Amniotic stem cell (primary cell): ENCODE results near the gene SHC1.

Experiments
- DNase-seq: peaks from one replicate; lab custom pipeline; 2025; lab: John Stamatoyannopoulos, UW

SHC1 gene

DNA sequence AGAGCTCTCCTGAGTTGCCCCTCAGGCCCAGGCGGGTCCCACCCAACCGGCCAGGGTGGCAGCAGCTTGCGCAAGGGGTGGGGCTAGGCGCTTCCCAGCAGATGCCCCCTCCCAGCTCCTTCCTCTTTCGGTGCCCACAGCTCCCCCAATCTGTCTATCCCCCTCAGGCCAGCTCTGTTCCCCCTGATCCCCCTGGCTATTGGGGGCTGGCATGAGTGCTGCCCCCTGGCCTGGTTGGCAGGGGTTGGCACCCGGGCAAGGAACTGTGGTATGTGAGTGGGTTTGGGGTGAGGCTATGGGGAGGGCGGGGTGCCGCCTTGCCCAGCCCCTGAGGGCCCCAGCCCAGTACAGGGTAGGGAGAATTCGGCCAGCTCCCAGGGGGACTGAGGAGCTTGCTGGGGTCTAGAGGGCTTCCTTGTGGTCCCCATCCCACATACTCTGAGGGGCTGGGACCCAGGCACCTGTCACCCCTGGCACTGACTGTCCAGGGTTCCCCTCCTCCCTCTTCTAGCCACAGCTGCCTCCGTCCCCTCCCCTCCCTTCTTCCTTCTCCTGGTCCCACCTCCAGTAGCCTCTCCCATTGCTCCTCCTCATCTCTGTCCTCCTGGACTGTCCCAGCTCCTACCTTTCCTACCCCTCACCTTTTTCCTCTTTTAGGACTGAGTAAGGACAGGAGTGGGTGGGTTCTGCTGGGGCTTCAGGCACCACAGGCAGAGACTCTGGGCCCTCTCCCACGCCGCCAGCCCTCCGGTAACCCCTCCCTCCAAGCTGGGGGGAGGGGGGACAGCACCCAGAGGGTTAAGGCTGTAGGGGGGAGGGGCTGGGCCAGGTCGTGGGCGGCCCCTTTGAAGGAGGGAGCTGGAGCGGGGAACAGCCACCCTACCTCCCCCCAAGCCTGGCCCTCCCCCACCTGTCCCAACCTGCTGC is 37.7 kb upstream of the SHC1 start:
- DNase-seq: no peak

GRCh38 chr1:155007251-155007828 is 36.8 kb upstream of the SHC1 start:
- no peak for DNase-seq

DNA sequence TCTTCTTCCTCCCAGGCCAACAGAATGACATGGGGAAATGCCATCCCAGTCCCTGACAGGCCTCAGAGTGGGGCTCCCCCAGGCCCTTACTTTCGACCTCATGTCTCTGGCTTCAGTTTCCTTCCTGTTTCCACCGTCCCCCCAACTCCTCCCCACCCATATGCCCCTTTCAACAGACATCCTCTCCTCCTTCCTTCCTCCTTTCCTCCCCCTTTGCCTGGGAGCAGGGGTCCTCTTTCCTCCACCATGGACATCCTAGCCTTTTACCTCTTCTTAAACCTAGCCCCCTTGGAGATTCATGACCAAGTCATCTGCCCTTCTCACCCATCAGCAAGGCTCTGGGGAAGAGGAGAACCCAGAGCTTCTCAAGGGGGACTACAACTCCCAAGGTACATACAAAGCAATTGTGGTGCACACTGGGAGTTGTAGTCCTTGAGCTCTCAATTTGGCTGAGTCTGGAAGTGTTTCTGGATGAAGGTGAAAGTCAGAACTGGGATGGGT is 36.1 kb upstream of the SHC1 start:
- no peak for DNase-seq

GRCh38 chr1:155005076-155006011 is 34.8 kb upstream of the SHC1 start:
- no peak for DNase-seq

DNA sequence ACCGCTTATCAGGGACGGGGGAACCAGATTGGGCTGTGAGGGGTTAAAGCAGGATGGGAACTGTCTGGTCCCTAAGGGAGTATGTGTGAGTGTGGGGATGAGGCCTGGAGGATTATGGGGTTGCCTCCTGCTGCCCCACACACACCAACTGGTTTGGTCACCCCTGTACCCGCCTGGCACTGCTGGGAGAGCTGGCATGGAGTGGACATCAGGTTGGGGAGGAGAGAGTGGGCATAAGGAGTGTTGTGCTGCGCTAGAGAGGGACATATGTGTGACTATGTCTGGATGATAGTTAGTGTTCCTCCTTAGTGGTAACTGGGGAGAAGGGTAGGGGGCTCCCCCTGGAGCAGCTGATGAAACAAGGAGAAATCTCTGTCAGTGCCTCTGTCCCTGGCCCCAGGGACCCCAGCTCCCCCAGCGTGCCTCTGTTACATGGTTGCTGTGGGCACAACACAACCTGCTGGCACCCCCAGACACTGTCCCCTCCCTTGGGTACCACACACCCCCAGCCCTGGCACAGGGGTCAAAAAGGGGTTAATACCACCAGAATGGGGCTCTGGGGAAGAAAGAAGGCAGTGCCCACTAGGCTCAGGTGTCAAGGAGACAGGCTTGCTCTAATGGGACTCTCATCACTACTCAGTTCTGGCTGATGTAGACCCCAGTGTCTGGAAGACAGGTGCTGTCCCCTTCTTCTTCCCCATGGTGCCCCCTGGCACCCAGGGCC is 34.0 kb upstream of the SHC1 start:
- no peak for DNase-seq

GRCh38 chr1:155003766-155004351 is 33.3 kb upstream of the SHC1 start:
- peak; percentile 21 for DNase-seq

DNA sequence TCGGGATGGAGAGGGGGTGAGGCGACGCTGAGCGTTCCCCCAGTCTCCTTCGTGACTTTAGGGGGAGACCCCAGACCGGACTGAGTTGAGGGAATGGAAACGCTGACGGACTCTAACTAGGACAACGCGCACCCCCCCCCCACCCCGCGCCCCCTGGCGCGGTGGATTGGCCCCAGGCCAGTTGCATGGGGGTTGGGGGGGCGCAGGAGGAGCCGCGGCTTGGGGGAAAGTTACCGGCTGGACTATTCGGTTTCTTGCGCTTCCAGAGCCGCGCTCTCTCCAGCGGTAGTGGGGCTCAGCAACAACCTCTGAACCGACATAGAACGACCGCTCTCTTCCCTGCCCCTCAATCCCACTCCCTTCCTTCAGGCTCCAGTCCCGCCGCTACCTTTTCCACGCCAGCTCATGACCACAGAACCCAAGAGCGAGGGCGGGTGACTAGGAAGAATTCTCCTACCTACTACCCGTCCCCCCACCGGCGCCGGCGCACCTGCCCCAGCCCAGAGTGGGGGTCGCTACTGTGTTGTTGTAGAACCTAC is 32.7 kb upstream of the SHC1 start:
- DNase-seq: no peak

GRCh38 chr1:155002464-155003226 is 32.1 kb upstream of the SHC1 start, which contains the start of gene ZBTB7B:
Gene ZBTB7B, plus strand, starts transcription at chr1:155002802. Its CDS starts 11,859 bp downstream, at chr1:155014661.
- no peak for DNase-seq

DNA sequence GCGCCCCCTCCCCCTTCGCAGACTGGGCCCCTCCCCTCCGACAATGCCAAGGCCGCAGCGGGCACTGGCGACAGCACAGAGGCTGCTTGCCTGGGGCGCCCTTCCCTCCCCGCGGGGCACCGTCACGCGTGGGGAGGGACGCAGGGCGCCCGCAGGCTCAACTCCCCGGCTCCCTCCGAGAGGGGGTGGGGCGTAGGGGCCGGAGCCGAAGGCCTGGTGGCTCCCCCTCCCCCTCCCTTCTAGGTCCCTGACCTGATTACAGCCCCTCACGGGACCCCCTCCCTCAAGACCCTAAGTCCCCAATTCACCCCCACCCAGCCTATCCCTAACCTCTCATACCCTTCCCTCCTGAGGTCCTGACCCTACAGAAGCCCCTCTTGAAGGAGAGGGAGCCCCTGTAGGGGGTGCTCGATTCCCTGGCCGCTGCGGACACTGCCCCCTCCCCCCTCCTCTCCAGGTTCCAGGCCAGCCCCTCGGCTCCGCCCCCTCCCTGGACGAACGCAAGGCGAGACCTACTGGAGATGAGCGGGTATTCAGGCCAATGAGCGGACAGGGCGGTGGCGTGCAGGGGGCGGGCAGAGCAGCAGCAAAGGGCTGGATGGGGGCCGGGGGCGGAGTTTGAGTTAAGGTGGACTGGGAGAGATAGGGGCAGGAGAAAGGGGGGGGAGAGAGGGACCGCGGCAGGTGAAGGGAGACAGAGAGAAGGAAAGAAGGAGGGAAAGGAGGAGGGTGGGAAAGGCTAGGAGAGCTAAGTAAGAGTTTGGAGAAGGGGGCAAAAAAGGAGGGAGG is 31.3 kb upstream of the SHC1 start:
- DNase-seq: peak; percentile 98

DNA sequence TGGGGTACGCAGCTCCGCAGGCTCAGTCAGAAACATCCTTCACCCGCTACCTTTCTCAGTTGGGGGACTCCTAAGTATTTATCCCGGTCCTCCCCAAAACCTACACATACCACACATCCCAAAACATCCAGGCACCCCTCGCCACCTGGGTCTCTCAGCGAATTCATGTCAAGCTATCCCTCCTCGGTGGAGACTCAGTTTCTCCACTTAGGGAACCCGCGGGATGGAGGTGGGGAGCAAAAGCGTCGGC is 30.8 kb upstream of the SHC1 start:
- DNase-seq: no peak

- DNase-seq: peak; percentile 56
Observed at GRCh38 chr1:155000726-155001424, 30.3 kb upstream of the SHC1 start.

- DNase-seq: no peak
Observed at GRCh38 chr1:155000411-155000725, 29.8 kb upstream of the SHC1 start.

DNA sequence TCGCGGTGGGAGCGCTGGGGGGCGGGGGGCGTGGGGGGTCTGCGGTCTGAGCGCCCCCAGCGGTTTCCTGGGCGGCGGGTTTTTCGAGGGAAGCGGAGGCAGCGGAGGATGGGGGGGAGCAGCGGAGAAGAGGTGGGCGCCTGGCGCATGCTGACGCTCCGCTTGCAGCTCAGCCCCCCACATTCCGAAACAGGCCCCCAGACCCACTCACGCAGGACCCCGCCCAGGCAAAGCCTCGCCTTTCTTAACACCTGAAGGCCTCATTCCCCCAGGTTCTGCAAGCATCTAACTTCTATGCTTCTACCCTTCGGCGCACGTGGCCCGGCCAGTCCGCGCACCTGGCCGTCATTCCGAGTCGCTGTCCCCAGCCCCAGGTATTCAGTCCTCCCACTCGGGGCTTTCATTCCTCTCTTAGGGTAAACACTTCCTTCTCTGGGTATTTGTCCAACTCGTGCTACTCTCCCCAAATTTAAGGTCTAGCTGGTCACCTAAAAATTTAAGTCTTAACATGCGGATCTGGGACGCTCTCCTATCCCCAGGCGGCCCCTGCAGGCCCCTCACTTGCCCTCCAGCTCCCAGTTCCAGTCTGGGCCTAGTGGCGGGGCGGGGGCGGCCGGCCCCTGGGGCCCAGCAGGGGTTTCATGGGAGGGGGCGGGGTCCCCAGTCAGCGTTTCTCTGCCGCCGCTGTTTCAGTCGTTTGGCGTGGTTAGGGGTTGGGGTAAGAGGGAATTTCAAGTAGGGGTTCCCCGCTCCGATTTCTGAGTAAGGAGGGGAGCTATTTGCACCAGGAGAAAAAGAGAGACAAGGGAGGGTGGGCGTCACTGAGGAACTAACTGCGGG is 29.2 kb upstream of the SHC1 start:
- no peak for DNase-seq

DNA sequence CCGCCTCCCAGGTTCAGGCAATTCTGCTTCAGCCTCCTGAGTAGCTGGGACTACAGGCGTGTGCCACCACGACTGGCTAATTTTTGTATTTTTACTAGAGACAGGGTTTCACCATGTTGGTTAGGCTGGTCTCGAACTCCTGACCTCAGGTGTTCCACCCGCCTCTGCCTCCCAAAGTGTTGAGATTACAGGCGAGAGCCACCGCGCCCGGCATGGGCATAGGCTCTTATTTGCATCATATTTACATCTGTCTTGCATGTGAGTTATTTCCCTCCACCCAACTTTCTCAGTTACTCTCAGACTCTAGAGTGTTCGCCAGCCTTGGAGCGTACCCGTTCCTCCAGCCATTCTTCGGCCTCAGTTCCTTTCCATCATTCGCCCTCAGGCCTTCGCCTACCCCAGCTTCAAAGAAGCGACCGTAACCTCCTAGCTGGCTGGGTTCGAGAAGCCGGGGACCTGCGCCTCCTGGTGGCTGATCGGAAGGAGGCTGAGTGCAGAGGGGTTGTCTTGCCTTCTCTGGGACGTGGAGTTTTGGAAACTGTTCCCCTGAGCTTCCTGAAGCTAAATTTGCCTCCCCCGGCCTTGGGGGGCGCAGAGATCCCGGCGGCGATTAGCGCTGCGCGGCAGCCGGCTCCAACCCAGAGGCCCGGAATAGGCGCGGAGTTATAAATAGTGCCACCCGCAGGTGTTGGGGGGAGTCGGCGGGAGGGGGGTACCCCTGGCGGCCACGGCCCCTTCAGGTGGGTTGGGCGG is 28.4 kb upstream of the SHC1 start:
- DNase-seq: peak; percentile 21

GRCh38 chr1:154998201-154998780 is 27.7 kb upstream of the SHC1 start:
- DNase-seq: no peak

- DNase-seq: no peak
Observed at GRCh38 chr1:154996966-154997701, 26.6 kb upstream of the SHC1 start.
